NCI-H748 (cell line): Measurements from ENCODE around the gene HSP90AB1.

ENCODE experiments used
- DNase-seq: peaks from one replicate; lab custom pipeline; 2025; ENCODE audit not compliant: unreplicated experiment; lab: John Stamatoyannopoulos, UW

HSP90AB1 gene

GRCh38 chr6:44254191-44255104, 7.5 kb downstream of the HSP90AB1 start:
- DNase-seq: no peak

DNA sequence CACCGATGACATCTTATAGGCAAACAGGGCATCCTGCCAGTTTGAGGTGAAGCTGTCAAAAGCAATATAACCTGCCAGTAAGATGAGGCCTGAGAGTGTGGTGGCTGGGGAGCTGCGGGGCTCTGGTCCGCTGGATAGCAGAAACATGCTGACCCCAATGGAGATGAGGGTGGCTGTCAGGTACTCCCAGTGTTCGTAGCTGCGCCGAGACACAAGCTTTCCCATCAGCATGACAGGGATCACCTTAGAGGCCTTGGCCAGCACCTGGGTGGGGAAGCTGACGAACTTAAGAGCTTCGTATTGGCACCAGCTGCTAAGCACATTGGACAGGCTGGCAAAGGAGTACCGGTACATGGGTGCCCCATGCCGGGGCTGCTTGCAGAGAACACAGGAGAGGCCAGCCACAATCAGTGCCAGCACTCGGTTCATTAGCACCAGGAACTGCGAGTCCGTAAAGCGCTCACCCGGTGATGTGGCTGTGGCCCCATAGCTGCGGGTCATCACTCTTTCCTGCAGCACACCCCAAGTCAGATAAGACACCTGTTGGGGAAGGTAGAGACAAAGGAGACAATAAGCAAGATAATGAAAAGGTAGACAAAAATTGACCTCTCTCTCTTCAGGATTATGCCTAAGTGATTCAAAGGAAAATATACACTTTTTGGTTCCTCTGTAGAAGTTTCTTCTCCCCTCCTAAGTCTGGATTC, 8.4 kb downstream of the HSP90AB1 start:
- DNase-seq: no peak

DNA sequence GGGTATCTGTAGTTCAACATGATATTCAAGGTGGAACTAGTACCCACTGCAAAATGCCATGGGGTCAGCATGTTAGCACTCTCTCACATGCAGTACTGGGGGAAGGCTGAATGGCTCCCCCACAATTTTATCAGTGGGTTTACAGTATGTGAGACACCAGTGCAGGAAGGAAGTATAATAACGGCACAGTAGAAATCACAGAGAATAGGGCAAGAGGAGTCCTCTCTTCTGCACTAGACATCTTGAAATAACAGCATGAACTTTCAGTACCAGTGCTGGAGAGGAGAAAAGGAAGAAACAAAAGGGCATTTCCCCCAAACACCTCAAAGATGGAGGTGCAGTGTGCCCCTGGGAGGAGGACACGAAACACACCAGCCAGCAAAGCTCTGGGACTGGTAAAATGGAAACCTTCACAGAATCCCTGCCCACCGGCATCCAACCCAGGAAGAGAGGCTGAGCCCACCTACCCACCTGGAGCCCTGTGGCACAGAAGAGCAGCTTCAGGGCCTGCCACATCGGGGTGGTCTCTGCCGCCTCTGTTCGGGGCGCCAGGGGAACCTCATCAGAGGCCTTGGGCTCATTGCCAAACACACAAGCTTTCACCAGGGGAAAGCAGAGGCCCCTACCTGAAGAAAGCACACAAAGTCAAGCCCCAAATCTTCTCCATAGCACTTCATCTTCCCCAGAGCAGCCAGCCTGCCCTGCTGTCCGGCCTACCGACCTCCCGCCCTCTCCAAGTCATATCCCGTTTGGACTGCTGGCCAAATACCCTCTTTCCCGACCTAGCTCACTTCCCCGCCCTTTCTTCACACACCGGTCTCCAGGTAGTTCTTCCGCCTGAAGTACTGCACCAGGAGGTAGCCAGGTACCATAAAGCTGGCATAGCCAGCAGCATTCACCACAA, 9.2 kb downstream of the HSP90AB1 start:
- no peak for DNase-seq

- no peak for DNase-seq
These were observed 9.8 kb downstream of the HSP90AB1 start for GRCh38 chr6:44256775-44257024.

DNA sequence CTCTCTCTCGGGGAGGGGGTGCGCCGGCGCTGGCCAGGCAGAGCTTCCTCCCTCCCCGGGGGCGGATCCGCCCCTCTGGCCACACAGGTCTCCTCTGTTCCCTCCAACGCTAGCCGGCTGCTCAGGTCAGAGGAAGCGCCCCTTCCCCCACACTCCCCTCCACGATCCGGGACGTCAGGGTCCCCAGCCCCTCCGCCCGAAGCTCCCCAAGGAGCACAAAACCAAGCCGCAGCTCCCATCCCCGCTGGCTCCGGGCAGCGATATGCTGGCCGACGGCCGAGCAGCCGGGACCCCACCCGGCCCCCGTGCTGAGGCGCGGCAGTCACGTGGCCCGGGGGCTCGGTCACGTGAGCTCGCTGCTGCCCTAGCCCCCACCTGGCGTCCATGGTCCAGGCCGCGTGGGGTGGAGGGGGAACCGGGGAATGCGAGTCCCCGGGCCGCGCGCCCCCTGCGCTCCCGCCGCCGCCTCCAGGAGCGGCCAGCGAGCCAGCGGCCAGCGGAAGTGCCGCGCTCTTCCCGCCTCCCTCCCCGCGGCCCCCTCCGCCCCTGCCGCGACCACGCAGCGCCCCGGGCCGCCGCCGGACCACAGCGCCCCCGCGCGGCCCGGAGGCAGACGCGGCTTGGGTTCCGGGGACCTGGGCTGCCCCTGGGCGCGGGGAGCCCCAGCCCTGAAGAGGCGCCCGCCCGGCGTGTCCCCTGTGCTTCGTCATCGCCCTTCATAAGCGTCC, 10.3 kb downstream of the HSP90AB1 start, which contains the start of gene SLC35B2:
SLC35B2 (minus strand) TSS at position 504 of the 728 bp plus-strand sequence; CDS start at position 386, 118 bp downstream.
- DNase-seq: peak; percentile 88

- no peak for DNase-seq
These were observed 10.9 kb downstream of the HSP90AB1 start for GRCh38 chr6:44257753-44258324.

DNA sequence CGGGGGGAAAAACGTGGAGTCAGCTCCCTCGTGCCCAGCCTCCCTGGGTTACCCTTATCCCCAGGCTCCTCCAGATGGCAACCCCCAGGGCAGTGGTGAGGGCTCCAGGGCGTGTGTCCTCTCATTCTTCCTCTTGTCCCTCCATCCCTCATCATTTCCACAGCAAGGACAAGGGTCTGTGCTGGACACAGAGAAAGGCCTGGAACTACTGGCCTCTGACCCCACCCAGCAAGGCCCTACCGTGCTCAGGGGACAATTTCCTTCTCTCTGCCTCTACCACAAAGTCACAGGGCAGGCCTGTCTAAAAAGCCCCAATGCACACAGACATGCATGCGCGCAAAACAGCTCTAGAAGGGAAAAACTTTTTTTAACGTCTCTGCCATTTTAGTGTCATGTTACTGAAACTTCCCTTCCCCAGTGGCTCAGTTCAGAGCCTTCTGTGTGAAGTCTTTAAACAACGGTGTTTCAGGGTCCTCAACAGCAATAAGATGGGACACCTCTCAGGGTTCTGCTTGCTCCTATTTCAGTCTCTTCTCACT, 11.5 kb downstream of the HSP90AB1 start:
- no peak for DNase-seq

DNA sequence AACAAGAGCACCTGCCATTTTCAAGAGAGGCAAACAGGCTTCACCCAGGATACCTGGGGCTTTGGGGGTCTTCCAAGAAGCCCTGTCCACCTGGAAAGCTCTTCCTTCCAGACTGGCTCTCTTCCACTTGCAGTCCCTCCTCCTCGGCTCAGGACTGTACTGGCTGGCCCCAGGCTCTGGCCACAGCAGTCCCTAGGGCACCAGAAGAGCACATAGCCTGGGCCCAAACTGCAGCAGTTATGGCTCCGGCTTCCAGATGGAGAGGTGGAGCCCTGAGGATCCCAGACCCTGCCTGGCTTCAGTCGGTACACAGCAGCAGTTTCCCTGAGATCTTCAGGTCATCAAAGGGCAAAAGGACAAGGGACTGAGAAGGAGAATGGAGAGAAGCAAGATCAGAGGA, 12.0 kb downstream of the HSP90AB1 start:
- DNase-seq: no peak

DNA sequence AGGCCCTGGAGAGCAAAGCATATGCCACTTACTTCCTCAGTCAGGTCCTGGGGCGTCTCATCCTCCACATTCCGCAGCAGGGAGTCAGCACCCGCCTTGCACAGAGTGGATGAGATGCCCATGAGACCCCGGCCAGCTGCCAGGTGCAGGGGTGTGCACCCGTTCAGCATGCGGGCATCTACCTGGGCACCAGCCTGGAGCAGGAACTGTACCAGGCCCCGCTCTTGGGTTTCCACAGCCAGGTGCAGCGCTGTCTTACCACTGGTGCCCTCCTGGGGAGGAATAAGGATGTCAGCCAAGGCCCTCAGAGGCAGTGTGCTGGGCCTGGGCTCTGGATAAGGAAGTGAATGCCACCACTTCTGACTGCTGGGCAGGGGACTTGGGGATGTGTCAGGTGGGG, 13.1 kb downstream of the HSP90AB1 start:
- DNase-seq: no peak

DNA sequence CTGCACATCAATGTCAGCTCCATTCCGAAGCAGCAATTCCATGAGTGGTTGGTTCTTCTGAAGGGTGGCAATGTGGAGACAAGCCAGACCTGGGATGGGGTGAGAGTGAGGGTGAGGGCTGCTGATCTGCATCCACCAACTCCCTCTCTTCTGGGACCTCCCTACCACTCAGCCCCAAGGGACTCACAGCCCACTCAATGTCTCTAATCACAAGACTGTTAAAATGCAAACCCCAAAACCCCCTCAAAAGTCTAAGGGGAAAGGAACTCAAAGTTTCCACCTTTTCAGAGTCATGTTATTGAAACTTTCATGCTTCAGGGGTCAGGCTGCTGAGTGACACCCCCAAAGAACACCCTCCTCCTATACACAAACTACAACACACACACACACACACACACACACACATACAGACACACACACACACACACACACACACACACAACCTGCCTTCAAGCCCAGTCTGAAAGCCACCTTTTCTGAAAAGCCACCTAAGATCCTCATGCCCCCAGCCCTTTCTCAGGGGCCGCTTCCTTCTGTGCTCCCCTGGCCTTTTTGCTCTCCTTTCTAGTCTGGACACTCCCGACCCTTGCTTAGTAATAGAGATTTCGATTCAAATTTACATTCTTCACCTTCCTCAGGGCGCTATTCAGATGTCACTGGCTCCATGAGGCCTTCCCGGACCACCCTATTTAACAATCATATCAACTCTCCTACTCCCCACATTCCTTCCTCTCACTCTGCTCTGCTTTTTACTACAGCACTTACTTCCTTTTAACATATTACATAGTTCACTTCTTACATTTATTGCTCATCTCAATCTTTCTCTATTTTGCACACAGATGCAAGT, 13.8 kb downstream of the HSP90AB1 start:
- DNase-seq: no peak

- no peak for DNase-seq
These were observed 14.7 kb downstream of the HSP90AB1 start for GRCh38 chr6:44261581-44261980.

DNA sequence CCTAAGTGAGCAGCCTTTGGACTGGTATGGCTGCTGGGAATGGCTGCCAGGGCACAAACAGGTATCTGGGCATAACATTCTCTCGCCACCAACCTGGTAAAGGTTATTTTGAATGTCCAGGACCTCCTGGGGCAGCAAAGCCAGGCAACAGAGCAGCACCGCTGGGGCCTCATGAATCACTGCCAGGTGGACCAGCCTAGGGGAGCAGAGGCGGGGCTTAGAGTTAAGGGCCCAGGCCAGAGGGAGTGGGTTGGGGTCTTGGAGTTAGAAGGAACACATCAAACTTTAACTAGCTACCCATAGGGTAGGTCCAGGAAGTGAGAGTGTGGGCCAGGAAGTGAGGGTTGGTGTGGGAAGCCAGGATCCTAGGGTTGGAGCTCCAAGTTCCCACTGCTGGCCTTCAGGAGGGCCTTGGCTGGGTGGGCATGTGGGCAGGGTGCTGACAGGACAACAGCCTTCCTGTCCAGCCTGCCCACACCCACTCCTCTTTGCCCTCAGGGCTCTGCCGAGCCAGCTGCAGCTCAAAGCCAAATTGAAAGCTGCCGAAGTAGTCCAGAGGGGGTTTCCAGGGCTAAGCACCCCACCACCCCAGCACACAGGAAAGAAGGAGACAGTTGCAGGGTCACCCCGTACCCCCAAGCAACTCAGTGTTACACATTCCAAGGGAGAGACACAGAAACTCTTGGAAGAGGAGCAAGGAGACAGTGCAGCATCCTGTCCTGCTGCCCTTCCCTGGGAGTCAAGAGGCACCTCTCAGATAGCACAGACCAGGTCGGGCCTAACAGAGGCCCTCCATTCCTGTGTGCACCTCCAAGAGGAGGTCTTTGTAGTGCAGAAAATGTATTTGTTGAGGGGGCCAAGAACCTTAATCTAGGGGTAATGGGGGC, 15.8 kb downstream of the HSP90AB1 start:
- no peak for DNase-seq

DNA sequence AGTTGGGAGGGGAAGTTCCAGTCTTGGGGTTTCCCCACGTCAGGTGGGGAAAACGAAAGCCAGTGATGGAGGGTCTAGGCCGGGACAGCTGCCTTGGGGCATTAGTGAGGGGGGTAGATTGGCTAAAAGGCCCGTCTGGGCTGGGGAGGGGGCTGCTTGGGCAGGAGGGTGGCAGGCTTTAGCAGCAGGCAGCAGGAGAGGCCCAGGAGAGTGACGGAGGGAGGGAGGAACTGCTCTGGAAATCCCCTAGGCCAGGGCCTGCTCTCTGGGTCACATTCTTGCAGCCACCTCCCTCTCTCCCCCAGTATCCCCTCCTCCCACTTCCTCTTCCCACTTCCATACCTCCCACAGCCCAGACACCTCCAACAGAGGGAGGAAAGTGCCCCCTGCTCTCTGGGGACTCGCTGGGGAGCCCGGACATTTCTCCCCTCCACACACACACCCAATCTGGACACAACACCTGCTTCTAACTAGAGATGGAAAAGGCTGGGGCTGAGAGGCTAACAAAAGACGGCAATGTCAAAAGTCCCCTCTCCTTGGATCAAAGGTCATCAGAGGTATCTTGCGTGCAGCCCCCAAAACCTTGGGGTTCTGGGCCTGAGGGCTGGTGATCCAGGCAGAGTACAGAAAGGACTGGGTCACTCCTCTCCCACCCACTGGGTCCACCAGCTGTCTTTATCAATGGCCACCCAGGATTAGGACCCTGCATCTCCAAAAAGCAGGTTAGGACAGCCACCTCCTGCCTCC, 16.6 kb downstream of the HSP90AB1 start:
- DNase-seq: no peak

DNA sequence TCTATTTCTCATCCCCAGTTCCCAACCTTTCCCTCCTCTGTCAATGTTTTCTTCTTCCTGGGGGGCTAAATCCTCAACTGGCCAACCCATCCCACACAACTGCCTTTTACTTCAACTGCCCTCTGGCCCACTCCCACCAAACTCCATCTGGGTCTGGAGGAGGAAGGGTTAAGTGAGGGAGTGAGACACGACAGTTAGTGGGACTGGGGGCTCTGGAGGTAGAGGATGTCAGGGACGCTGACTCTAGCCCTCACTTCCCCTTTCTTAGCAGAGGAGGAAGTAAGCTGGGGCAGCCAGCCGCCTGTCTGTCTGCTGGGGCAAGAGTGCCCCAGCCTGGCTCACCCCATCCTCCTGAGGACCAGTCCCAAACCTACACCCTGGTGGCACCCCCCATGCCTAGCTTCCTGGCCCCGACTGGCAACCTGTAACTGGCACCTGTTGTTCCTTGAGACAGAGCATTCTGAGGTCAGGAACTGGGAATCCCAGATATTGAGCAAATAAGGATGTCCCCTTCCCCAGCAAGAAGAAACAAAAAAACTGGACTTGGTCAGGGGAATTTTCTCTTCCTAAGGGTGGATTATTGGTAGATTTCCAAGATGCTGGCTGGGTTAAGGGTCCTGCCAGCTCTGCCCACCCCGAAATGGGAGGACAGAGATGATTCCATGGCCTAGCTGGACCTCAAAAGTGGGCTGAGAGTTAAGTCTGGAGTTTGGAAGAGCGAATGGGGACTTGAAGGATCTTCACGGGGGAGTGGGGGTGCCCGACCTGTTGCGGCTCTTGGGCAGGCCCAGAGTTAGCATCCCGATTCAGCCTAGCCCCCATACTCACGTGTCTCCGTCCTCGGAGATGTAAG, 17.5 kb downstream of the HSP90AB1 start:
- DNase-seq: no peak

- DNase-seq: peak; percentile 93
These were observed 18.3 kb downstream of the HSP90AB1 start, which contains the start of gene NFKBIE for GRCh38 chr6:44265007-44265721. TSS of gene NFKBIE (minus strand) at chr6:44265551. CDS start at chr6:44265346, 205 bp downstream.

- no peak for DNase-seq
These were observed 18.9 kb downstream of the HSP90AB1 start for GRCh38 chr6:44265722-44266233.
